Measurements from ENCODE around the gene C1orf87. TPM values are rescaled to one million over a fixed set of nuclear protein-coding genes. Genes with fewer than 3 reads are reported as not detected.

C1orf87 gene
- total RNA-seq, 1 experiment from 2014 or later, result 0.33 TPM

- H2AK5ac ChIP-seq (ENCODE audit: insufficient read length, low read length), result no peak overlapping the region
- no peak overlapping the region for H3K56ac ChIP-seq (ENCODE audit: insufficient read length, low read depth, low read length)
- peaks cover 19% of the 10 kb centered on the region for H3K27me3 Mint-ChIP-seq (ENCODE audit: low read depth)
- no peak overlapping the region for H2BK120ac ChIP-seq (ENCODE audit: low read depth, low read length, poor library complexity, severe bottlenecking)
- H4K5ac ChIP-seq (ENCODE audit: insufficient read length, low read depth, low read length), result no peak overlapping the region
- no peak overlapping the region for H3K23ac ChIP-seq (ENCODE audit: insufficient read length, low read depth, low read length)
- no peak overlapping the region for H2BK15ac ChIP-seq (ENCODE audit: low read depth, low read length)
- no peak overlapping the region for H3K14ac ChIP-seq (ENCODE audit: insufficient read depth, low read length)
- H3K79me1 ChIP-seq (ENCODE audit: insufficient read depth, low read depth, low read length, poor library complexity, severe bottlenecking), result no peaks in the 10 kb centered on the region
- H3T11ph ChIP-seq (ENCODE audit: low read length), result no peak overlapping the region
- no peak overlapping the region for H2BK12ac ChIP-seq (ENCODE audit: insufficient read length, low read depth, low read length)
- no peaks in the 10 kb centered on the region for H3K9me3 Mint-ChIP-seq
- no peaks in the 10 kb centered on the region for H3K79me2 ChIP-seq (ENCODE audit: insufficient read depth, low read length)
- no peak overlapping the region for H3K27ac Mint-ChIP-seq
- H3K4me3 Mint-ChIP-seq, result no peak overlapping the region
- no peaks in the 10 kb centered on the region for H4K20me1 ChIP-seq (ENCODE audit: control insufficient read depth, insufficient read depth, insufficient read length)
- H3K9me3 ChIP-seq (ENCODE audit: control insufficient read depth, low read depth, low read length), result no peaks in the 10 kb centered on the region
- no peak overlapping the region for H3K4me2 ChIP-seq (ENCODE audit: insufficient read depth, insufficient read length, low read length)
- no peak for DNase-seq
- WGBS (ENCODE audit: extremely low coverage, insufficient read length, low lambda C conversion rate), result no CpG with 5 or more reads among the region's 5 CpGs
- H3K27ac ChIP-seq (ENCODE audit: insufficient read length, low read depth, low read length), result no peak overlapping the region
- H3K23me2 ChIP-seq (ENCODE audit: insufficient read length, low read depth, low read length, poor library complexity, severe bottlenecking), result no peaks in the 10 kb centered on the region
- H2AFZ ChIP-seq (ENCODE audit: low read length), result no peak overlapping the region
- 0 out of 4 replicates have a peak, but pooled peaks cover 0 to 2% of the 10 kb centered on the region in 2 experiments for H3K4me1 Mint-ChIP-seq
- no peaks in the 10 kb centered on the region; the same call in 1 of the 2 replicates for H3K27me3 ChIP-seq (ENCODE audit: insufficient read depth, low read length)
- H3K4me1 ChIP-seq (ENCODE audit: insufficient read depth, low read length), result no peaks in the 10 kb centered on the region
- TF ChIP-seq CTCF (conservative IDR thresholded peaks at IDR 0.05), result no peak
- no peak overlapping the region for H2BK20ac ChIP-seq (ENCODE audit: low read depth, low read length, poor library complexity, severe bottlenecking)
- H3K36me3 Mint-ChIP-seq (ENCODE audit: insufficient read depth in 1 of 3, low read depth in 3 of 3), result no peaks in the 10 kb centered on the region
- H3K18ac ChIP-seq (ENCODE audit: insufficient read length, low read depth, low read length), result no peak overlapping the region
- H4K8ac ChIP-seq (replicated peaks; ENCODE audit: insufficient read length, low read depth, low read length), result no peak overlapping the region
- H3K4ac ChIP-seq (ENCODE audit: low read depth, low read length), result no peak overlapping the region
- H2BK5ac ChIP-seq (ENCODE audit: insufficient read length, low read length), result no peak overlapping the region
- no peak overlapping the region for H4K91ac ChIP-seq (ENCODE audit: insufficient read length, low read depth, low read length)
- no peak overlapping the region for H3K9ac ChIP-seq (ENCODE audit: extremely low read depth, insufficient read length, low read length)
Measured at GRCh38 chr1:59979666-59980065, 93.9 kb downstream of the C1orf87 start.
